HUES6 (cell line): ENCODE data around the gene PPP6R1.

ENCODE experiments used
- H3K27ac ChIP-seq: 2 replicates; pipeline ENCODE4 v1.7.0; 2013; ENCODE audit warnings: low read depth, mild to moderate bottlenecking, low read length, inconsistent platforms
- H3K27me3 ChIP-seq: 2 replicates; pipeline ENCODE4 v1.6.1; 2013; ENCODE audit warnings: low read length; ENCODE audit not compliant: control insufficient read depth, insufficient read depth
- H3K36me3 ChIP-seq: 2 replicates; pipeline ENCODE4 v1.6.1; 2013; ENCODE audit warnings: low read length; ENCODE audit not compliant: control insufficient read depth, insufficient read depth
- H3K4me1 ChIP-seq: 2 replicates; pipeline ENCODE4 v1.6.1; 2013; ENCODE audit warnings: low read length; ENCODE audit not compliant: control insufficient read depth, insufficient read depth
- H3K4me3 ChIP-seq: 2 replicates; pipeline ENCODE4 v1.5.1; 2013; ENCODE audit warnings: low read depth, low read length
- H3K9ac ChIP-seq: one replicate; pipeline ENCODE4 v1.6.1; 2013; ENCODE audit warnings: mild to moderate bottlenecking, low read length
- H3K9me3 ChIP-seq: 2 replicates; pipeline ENCODE4 v1.6.1; 2013; ENCODE audit warnings: low read depth, low read length; ENCODE audit not compliant: control insufficient read depth, insufficient read depth

PPP6R1 gene

GRCh38 chr19:55258828-55259539, at the start of gene PPP6R1:
PPP6R1 (minus strand) TSS chr19:55259017; CDS start chr19:55247103, 11,914 bp downstream.
- Histone ChIP-seq H3K27ac (peak within 1 kb of the TSS; percentile 83), H3K27me3 (no peaks in the 10 kb centered on the region), H3K36me3 (no peaks in the 10 kb centered on the region), H3K9ac (peak within 1 kb of the TSS; percentile 95), H3K4me1 (peaks cover 36% of the 10 kb centered on the region), H3K4me3 (peak within 1 kb of the TSS; percentile 98), H3K9me3 (no peaks in the 10 kb centered on the region)

- Histone ChIP-seq H3K4me3 (no peak overlapping the region), H3K4me1 (peaks cover 3% of the 10 kb centered on the region; the same call in 1 of the 2 replicates), H3K9me3 (no peaks in the 10 kb centered on the region), H3K27me3 (no peaks in the 10 kb centered on the region), H3K27ac (no peak overlapping the region), H3K9ac (no peak overlapping the region), H3K36me3 (peaks cover 55% of the 10 kb centered on the region)
Measured at GRCh38 chr19:55308281-55308680, 49.5 kb upstream of the PPP6R1 start.

GRCh38 chr19:55306712-55307111, 47.9 kb upstream of the PPP6R1 start:
- Histone ChIP-seq H3K27me3 (no peaks in the 10 kb centered on the region), H3K36me3 (peaks cover 63% of the 10 kb centered on the region), H3K4me3 (no peak overlapping the region), H3K4me1 (peaks cover 3% of the 10 kb centered on the region; the same call in 1 of the 2 replicates), H3K9ac (no peak overlapping the region), H3K9me3 (no peaks in the 10 kb centered on the region), H3K27ac (no peak overlapping the region)

- no peak overlapping the region for H3K27ac ChIP-seq
- H3K36me3 ChIP-seq = peaks cover 63% of the 10 kb centered on the region
- H3K4me1 ChIP-seq = peaks cover 8% of the 10 kb centered on the region
- H3K9ac ChIP-seq = no peak overlapping the region
- H3K27me3 ChIP-seq = no peaks in the 10 kb centered on the region
- H3K9me3 ChIP-seq = no peaks in the 10 kb centered on the region
- H3K4me3 ChIP-seq = no peak overlapping the region
Measured at GRCh38 chr19:55305983-55306562, 47.3 kb upstream of the PPP6R1 start.

GRCh38 chr19:55305491-55305890, 46.7 kb upstream of the PPP6R1 start:
- H3K27ac ChIP-seq = no peak overlapping the region
- no peaks in the 10 kb centered on the region for H3K9me3 ChIP-seq
- no peak overlapping the region for H3K9ac ChIP-seq
- no peaks in the 10 kb centered on the region for H3K27me3 ChIP-seq
- H3K36me3 ChIP-seq = peaks cover 63% of the 10 kb centered on the region
- H3K4me1 ChIP-seq = peaks cover 12% of the 10 kb centered on the region
- no peak overlapping the region for H3K4me3 ChIP-seq

GRCh38 chr19:55304980-55305379, 46.2 kb upstream of the PPP6R1 start:
- H3K27ac ChIP-seq = no peak overlapping the region
- H3K9ac ChIP-seq = no peak overlapping the region
- H3K4me1 ChIP-seq = peaks cover 12% of the 10 kb centered on the region
- H3K4me3 ChIP-seq = no peak overlapping the region
- peaks cover 61% of the 10 kb centered on the region for H3K36me3 ChIP-seq
- no peaks in the 10 kb centered on the region for H3K27me3 ChIP-seq
- no peaks in the 10 kb centered on the region for H3K9me3 ChIP-seq

- H3K9ac ChIP-seq = no peak overlapping the region
- peaks cover 61% of the 10 kb centered on the region for H3K36me3 ChIP-seq
- no peaks in the 10 kb centered on the region for H3K9me3 ChIP-seq
- H3K4me3 ChIP-seq = no peak overlapping the region
- H3K27ac ChIP-seq = no peak overlapping the region
- peaks cover 12% of the 10 kb centered on the region for H3K4me1 ChIP-seq
- no peaks in the 10 kb centered on the region for H3K27me3 ChIP-seq
Measured at GRCh38 chr19:55304279-55304978, 45.6 kb upstream of the PPP6R1 start.

- peaks cover 12% of the 10 kb centered on the region for H3K4me1 ChIP-seq
- peaks cover 58% of the 10 kb centered on the region for H3K36me3 ChIP-seq
- H3K9ac ChIP-seq = no peak overlapping the region
- no peaks in the 10 kb centered on the region for H3K9me3 ChIP-seq
- H3K4me3 ChIP-seq = no peak overlapping the region
- no peaks in the 10 kb centered on the region for H3K27me3 ChIP-seq
- no peak overlapping the region for H3K27ac ChIP-seq
Measured at GRCh38 chr19:55303477-55303876, 44.7 kb upstream of the PPP6R1 start.

GRCh38 chr19:55302318-55302703, 43.5 kb upstream of the PPP6R1 start:
- Histone ChIP-seq H3K9ac (no peak overlapping the region), H3K9me3 (no peaks in the 10 kb centered on the region), H3K27me3 (no peaks in the 10 kb centered on the region), H3K4me1 (peaks cover 12% of the 10 kb centered on the region), H3K27ac (no peak overlapping the region), H3K36me3 (peaks cover 58% of the 10 kb centered on the region), H3K4me3 (no peak overlapping the region)

- Histone ChIP-seq H3K9ac (no peak overlapping the region), H3K4me3 (peak overlapping the region; percentile 39), H3K36me3 (peaks cover 56% of the 10 kb centered on the region), H3K9me3 (no peaks in the 10 kb centered on the region), H3K27me3 (no peaks in the 10 kb centered on the region), H3K27ac (no peak overlapping the region), H3K4me1 (peaks cover 12% of the 10 kb centered on the region)
Measured at GRCh38 chr19:55301459-55302317, 42.9 kb upstream of the PPP6R1 start.
